DMS53 (cell line): Measurements from ENCODE around the gene XPR1.
A peak's percentile ranks its signal among the peaks of the same experiment; 100 is the strongest.

Source experiments
- DNase-seq: peaks from one replicate; lab custom pipeline; 2025; lab: John Stamatoyannopoulos, UW

Gene XPR1

GRCh38 chr1:180916771-180917170 is 284.9 kb downstream of the XPR1 start:
- no peak for DNase-seq

GRCh38 chr1:180917306-180918065 is 285.7 kb downstream of the XPR1 start:
- peak; percentile 65 for DNase-seq

- DNase-seq: no peak
These were observed 286.7 kb downstream of the XPR1 start for GRCh38 chr1:180918519-180918918.

- no peak for DNase-seq
These were observed 287.4 kb downstream of the XPR1 start for GRCh38 chr1:180919183-180919700.

- DNase-seq: no peak
These were observed 288.4 kb downstream of the XPR1 start for GRCh38 chr1:180920193-180920592.

GRCh38 chr1:180920702-180921101 is 288.9 kb downstream of the XPR1 start:
- DNase-seq: peak; percentile 24

GRCh38 chr1:180921386-180921785 is 289.6 kb downstream of the XPR1 start:
- DNase-seq: no peak

- DNase-seq: no peak
These were observed 290.2 kb downstream of the XPR1 start for GRCh38 chr1:180921891-180922630.

- no peak for DNase-seq
These were observed 290.8 kb downstream of the XPR1 start for GRCh38 chr1:180922631-180923015.

- DNase-seq: no peak
These were observed 291.4 kb downstream of the XPR1 start for GRCh38 chr1:180923021-180923841.

GRCh38 chr1:180923887-180924286 is 292.1 kb downstream of the XPR1 start:
- DNase-seq: no peak

- DNase-seq: no peak
These were observed 293.1 kb downstream of the XPR1 start for GRCh38 chr1:180924939-180925338.

- DNase-seq: no peak
These were observed 293.7 kb downstream of the XPR1 start for GRCh38 chr1:180925471-180926051.

GRCh38 chr1:180926164-180926981 is 294.6 kb downstream of the XPR1 start:
- peak; percentile 22 for DNase-seq

GRCh38 chr1:180927348-180927747 is 295.5 kb downstream of the XPR1 start:
- DNase-seq: peak; percentile 62

- peak; percentile 37 for DNase-seq
These were observed 296.0 kb downstream of the XPR1 start for GRCh38 chr1:180927841-180928240.

GRCh38 chr1:180928331-180929230 is 296.8 kb downstream of the XPR1 start:
- DNase-seq: peak; percentile 73

GRCh38 chr1:180929389-180929788 is 297.6 kb downstream of the XPR1 start:
- DNase-seq: no peak

GRCh38 chr1:180930687-180931086 is 298.9 kb downstream of the XPR1 start:
- DNase-seq: no peak

GRCh38 chr1:180931529-180931928 is 299.7 kb downstream of the XPR1 start:
- DNase-seq: no peak
